Activated naive CD4-positive, alpha-beta T cell treated with anti-CD3 and anti-CD28 coated beads, Interleukin-2, amount 10 ng/mL, durations not matched to agents 7 days and 5 days (primary cell): ENCODE data around the gene SENP3.

Source experiments
- CTCF ChIA-PET: fragments of 350-600 bp; sonication (Branson Sonifier 250); formaldehyde crosslinking; loops from one replicate; lab custom pipeline; 2021; ENCODE audit warnings: antibody characterized with exemption; lab: Charles Lee
- DNase-seq: peaks from one replicate; pipeline ENCODE4 v3.0.0-alpha.2; 2020
- H3K27ac Mint-ChIP-seq: one replicate; pipeline ENCODE4 v1.8.0; 2021; ENCODE audit warnings: mild to moderate bottlenecking, moderate library complexity, mixed read lengths
- H3K27me3 Mint-ChIP-seq: one replicate; pipeline ENCODE4 v1.8.0; 2021; ENCODE audit warnings: mild to moderate bottlenecking, mixed read lengths
- H3K36me3 Mint-ChIP-seq: one replicate; pipeline ENCODE4 v1.8.0; 2021; ENCODE audit warnings: mixed read lengths
- H3K4me1 Mint-ChIP-seq: one replicate; pipeline ENCODE4 v1.8.0; 2021; ENCODE audit warnings: mixed read lengths
- H3K4me3 Mint-ChIP-seq: one replicate; pipeline ENCODE4 v1.8.0; 2021; ENCODE audit warnings: mild to moderate bottlenecking, moderate library complexity, mixed read lengths
- H3K9me3 Mint-ChIP-seq: one replicate; pipeline ENCODE4 v1.8.0; 2021; ENCODE audit warnings: mixed read lengths

Gene SENP3

GRCh38 chr17:7612294-7612640 lies 50.5 kb downstream of the SENP3 start:
- H3K27ac Mint-ChIP-seq, result no peak overlapping the region
- no peak for DNase-seq
- H3K27me3 Mint-ChIP-seq, result no peaks in the 10 kb centered on the region
- peaks cover 10% of the 10 kb centered on the region for H3K36me3 Mint-ChIP-seq
- peak overlapping the region; percentile 0 for H3K4me3 Mint-ChIP-seq
- H3K4me1 Mint-ChIP-seq, result peaks cover 30% of the 10 kb centered on the region
- CTCF ChIA-PET, result no interaction called here
- no peaks in the 10 kb centered on the region for H3K9me3 Mint-ChIP-seq

- CTCF ChIA-PET, result interaction anchor here (0.8 to 1.5 kb wide), 4 partner anchors 24 to 258 kb away, joined by 3 to 8 read pairs (median 4); partner anchors contain the start of genes CD68, SOX15 and TP53
- H3K27ac Mint-ChIP-seq, result peak overlapping the region; percentile 74
- peaks cover 10% of the 10 kb centered on the region for H3K36me3 Mint-ChIP-seq
- no peak for DNase-seq
- H3K4me1 Mint-ChIP-seq, result peaks cover 30% of the 10 kb centered on the region
- no peaks in the 10 kb centered on the region for H3K27me3 Mint-ChIP-seq
- H3K9me3 Mint-ChIP-seq, result no peaks in the 10 kb centered on the region
- peak overlapping the region; percentile 79 for H3K4me3 Mint-ChIP-seq
Observed at GRCh38 chr17:7613769-7614424, 52.2 kb downstream of the SENP3 start.

GRCh38 chr17:7614425-7615264 lies 52.9 kb downstream of the SENP3 start, which contains the start of gene FXR2:
FXR2 (minus strand) TSS chr17:7614897; CDS start chr17:7614532, 365 bp downstream.
- Mint-ChIP-seq H3K4me3 (peak within 1 kb of the TSS; percentile 79), H3K9me3 (no peaks in the 10 kb centered on the region), H3K4me1 (peaks cover 27% of the 10 kb centered on the region), H3K27me3 (no peaks in the 10 kb centered on the region), H3K27ac (peak within 1 kb of the TSS; percentile 87), H3K36me3 (peaks cover 10% of the 10 kb centered on the region)
- CTCF ChIA-PET, result interaction anchor here (0.8 to 1.5 kb wide), 6 partner anchors 17 to 258 kb away, joined by 3 to 8 read pairs (median 6); partner anchors contain the start of genes CD68, MPDU1, SOX15 and TP53
- peak; percentile 100 for DNase-seq

- CTCF ChIA-PET, result interaction anchor here (1.2 to 1.6 kb wide), 5 partner anchors 12 to 259 kb away, joined by 4 to 8 read pairs (median 7); partner anchors contain the start of genes MPDU1, SAT2 and TP53
- peaks cover 27% of the 10 kb centered on the region for H3K4me1 Mint-ChIP-seq
Observed at GRCh38 chr17:7615265-7615747, 53.6 kb downstream of the SENP3 start.

GRCh38 chr17:7618608-7619007 lies 56.9 kb downstream of the SENP3 start:
- peaks cover 13% of the 10 kb centered on the region for H3K27me3 Mint-ChIP-seq
- no peak overlapping the region for H3K4me3 Mint-ChIP-seq
- DNase-seq, result no peak
- no peaks in the 10 kb centered on the region for H3K36me3 Mint-ChIP-seq
- peaks cover 5% of the 10 kb centered on the region for H3K4me1 Mint-ChIP-seq
- H3K27ac Mint-ChIP-seq, result no peak overlapping the region
- H3K9me3 Mint-ChIP-seq, result no peaks in the 10 kb centered on the region
- CTCF ChIA-PET, result interaction anchor here (0.7 to 1.3 kb wide), 2 partner anchors 14 to 65 kb away, joined by 3 to 4 read pairs; no protein-coding TSS in a partner anchor

More at GRCh38 chr17:7615265-7615747, 53.6 kb downstream of the SENP3 start:
- no peaks in the 10 kb centered on the region for H3K9me3 Mint-ChIP-seq
- DNase-seq, result no peak
- H3K27ac Mint-ChIP-seq, result peak overlapping the region; percentile 87
- peaks cover 10% of the 10 kb centered on the region for H3K36me3 Mint-ChIP-seq
- peaks cover 5% of the 10 kb centered on the region for H3K27me3 Mint-ChIP-seq
- H3K4me3 Mint-ChIP-seq, result peak overlapping the region; percentile 74

- no peaks in the 10 kb centered on the region for H3K4me1 Mint-ChIP-seq
- H3K9me3 Mint-ChIP-seq, result no peaks in the 10 kb centered on the region
- DNase-seq, result no peak
- H3K4me3 Mint-ChIP-seq, result no peak overlapping the region
- no peaks in the 10 kb centered on the region for H3K36me3 Mint-ChIP-seq
- H3K27ac Mint-ChIP-seq, result no peak overlapping the region
- peaks cover 13% of the 10 kb centered on the region for H3K27me3 Mint-ChIP-seq
- CTCF ChIA-PET, result interaction anchor here (1.1 kb wide), 1 partner anchor 13 kb away, joined by 5 read pairs; no protein-coding TSS in a partner anchor
Observed at GRCh38 chr17:7620835-7621234, 59.1 kb downstream of the SENP3 start.
